Stimulated activated CD4-positive, alpha-beta T cell treated with anti-CD3 and anti-CD28 coated beads, TNF-alpha, amount 100 ng/mL, for 24 hours (primary cell): ENCODE results near the gene ARID3B.
A peak's percentile ranks its signal among the peaks of the same experiment; 100 is the strongest.
"Not testable (repeated sequence)": the region's sequence is repeated elsewhere in the genome, so short reads cannot be mapped to it uniquely, and the experiment has no call there.

ENCODE experiments used
- DNase-seq, 3 experiments: peaks; one replicate each; pipeline ENCODE4 v3.0.0-alpha.2; 2020; ENCODE audit warnings: low read depth in 3 of 3

The ARID3B gene, protein sequence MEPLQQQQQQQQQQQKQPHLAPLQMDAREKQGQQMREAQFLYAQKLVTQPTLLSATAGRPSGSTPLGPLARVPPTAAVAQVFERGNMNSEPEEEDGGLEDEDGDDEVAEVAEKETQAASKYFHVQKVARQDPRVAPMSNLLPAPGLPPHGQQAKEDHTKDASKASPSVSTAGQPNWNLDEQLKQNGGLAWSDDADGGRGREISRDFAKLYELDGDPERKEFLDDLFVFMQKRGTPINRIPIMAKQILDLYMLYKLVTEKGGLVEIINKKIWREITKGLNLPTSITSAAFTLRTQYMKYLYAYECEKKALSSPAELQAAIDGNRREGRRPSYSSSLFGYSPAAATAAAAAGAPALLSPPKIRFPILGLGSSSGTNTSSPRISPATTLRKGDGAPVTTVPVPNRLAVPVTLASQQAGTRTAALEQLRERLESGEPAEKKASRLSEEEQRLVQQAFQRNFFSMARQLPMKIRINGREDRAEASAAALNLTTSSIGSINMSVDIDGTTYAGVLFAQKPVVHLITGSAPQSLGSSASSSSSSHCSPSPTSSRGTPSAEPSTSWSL

DNA sequence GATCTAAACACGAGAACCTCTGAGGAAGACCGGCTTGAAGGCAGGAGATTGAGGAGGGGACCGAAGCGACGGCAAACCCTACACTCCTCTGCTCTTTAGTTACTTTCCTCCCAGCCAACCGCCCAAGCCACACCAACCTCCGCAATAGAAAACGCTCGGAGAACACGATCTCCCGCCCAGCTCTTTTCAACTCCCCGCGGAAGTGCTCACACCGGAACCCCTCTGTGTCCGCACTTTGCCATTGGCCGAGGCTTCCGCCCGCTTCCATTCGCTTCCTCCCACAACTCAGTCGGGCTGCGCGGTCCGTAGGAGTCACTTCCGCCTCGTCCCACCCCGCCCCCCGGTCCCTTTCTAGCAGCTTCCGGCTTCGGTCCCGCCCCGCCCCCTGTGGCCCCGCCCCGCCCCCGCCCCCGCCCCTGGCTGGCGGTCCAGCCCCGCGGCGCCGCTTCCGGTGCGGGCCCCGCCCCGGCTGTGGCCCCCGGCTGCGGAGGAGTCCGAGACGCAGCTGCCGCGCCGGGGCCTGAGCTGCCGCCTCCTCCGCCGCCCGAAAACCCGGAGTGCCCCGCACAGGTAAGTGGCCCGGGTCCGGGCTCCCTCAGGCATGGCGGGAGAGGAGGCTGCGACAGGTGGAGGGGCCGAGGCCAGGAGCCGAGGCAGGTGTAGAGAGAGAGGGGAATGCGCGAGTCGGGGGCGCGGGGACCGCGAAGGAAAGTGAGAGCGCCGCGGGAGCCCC is at the start of gene ARID3B:
ARID3B (plus strand) TSS at position 460 of the 733 bp plus-strand sequence. CDS start 2,717 bp downstream, outside the sequence.
- peak; percentile 93 to 97 (median 94) for DNase-seq

DNA sequence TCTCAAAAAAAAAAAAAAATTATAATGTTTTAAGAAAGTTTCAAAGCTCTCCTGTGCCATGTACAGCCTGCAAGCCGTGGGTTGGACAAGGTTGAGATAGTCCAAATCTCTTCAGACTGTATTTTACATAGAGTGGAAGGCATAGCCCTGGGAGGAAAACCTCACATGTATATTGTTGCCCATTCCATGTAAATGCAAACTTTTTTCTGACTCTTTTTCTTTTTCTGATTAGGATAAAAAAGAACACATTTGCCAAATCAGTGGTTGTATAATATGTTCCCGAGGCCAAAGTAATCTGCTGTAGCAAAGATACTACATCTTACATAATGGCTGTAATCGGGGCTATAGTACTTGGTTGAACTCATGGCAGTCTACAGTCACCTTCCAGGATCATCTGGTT is 44.4 kb upstream of the ARID3B start:
- no peak for DNase-seq

DNA sequence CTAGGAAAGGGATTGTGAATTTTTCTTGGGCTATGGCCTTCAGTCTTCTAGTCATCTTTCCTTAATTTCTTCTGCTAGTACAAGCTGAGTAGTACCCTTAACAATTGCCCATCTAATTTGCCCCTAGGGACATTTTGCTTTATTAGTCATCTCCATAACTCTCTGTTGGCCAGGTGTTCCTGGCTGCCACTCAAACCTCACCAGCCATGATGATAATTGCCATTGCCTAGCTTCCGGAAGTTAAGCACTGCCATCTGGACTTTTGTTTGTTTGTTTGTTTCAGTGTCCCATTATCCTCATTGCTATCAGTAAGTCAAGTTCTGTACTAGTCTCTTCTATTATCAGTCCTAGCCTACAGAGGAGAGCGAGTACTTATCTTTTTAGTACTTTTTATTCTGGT is 43.4 kb upstream of the ARID3B start:
- no peak for DNase-seq

DNA sequence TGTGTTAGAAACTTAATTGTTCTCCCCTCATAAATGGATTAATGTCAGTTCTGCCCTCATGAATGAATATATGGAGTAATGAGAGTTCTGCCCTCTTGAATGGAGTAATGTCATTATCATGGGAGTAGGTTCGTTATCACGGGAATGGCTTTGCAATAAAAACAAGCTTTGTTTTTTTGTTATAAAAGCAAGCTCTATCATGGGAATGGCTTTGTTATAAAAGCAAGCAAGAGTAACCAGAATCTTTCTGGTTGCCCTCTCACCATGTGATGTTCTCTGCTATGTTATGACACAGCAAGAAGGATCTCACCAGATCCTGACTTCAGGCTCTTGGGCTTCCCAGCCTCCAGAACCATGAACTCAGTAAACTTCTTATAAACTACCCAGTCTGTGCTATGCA is 41.7 kb upstream of the ARID3B start:
- no peak for DNase-seq

DNA sequence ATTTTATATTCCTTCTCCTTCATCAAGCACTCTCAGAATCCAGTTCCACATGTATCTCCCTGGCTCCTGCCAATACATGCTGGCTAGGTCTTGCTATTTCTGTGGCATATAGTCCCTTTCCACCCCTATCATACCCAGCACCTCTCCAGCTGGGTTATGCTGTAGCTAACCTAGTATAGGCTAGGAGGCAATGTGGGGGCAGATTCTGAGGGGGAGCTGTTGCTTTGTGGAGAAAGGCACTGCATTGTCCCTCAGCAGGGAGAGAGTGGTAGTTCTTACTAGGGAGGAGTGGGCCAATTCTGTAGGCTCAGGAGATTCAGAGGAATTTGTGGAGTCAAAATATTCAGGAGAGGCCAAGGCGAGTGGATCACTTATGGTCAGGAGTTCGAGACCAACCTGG is 40.6 kb upstream of the ARID3B start:
- no peak for DNase-seq

DNA sequence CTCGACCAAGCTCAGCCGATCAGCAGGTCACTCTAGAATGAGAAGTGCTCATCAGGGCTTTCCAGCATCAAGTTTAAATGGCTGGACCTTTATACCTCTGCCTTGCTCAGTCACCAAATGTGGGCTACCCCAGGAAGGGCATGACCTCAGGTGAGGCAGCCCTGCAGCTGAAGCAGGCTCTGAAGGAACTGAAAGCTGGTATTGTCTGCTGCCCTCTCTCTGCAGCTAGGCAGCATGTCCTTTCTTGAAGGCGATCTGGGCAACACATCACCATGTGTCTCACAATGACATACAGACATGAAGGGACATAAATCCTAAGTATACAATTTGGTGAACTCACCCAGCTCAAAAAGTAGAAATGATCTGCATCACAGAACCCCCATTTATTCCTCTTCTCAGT is 38.7 kb upstream of the ARID3B start:
- DNase-seq: no peak

DNA sequence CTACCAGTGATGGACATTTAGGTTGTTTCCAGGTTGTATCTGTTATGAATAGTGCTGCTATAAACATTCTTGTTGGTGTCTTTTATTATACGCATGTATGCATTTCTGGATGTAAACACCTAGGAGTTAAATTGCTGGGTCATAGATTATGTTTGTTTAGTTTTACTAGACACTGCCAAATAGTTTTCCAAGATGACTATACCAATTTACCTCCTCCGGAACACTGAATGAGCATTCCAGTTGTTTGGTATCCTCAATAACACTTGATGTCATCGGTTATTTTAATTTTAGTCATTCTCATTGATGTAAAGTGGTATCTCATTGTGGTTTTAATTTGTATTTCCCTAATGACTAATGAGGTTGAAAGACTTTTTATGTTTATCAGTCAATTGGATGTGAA is 36.6 kb upstream of the ARID3B start:
- DNase-seq: no peak

DNA sequence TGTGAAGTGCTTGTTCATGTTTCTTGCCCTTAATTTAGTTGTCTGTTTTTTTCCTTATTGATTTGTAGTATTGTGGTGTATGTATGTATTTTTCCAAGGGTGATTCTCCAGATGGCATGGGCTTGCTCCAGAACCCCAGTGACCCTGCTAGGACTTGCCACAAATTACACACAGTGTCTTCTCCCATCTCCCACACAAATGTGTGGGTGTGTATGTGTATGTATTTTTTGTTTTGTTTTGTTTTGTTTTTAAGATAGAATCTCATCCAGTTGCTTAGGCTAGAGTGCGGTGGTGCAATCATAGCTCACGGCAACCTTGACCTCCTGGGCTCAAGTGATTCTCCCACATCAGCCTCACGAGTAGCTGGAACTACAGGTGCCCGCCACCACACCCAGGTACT is 36.2 kb upstream of the ARID3B start:
- DNase-seq: no peak

DNA sequence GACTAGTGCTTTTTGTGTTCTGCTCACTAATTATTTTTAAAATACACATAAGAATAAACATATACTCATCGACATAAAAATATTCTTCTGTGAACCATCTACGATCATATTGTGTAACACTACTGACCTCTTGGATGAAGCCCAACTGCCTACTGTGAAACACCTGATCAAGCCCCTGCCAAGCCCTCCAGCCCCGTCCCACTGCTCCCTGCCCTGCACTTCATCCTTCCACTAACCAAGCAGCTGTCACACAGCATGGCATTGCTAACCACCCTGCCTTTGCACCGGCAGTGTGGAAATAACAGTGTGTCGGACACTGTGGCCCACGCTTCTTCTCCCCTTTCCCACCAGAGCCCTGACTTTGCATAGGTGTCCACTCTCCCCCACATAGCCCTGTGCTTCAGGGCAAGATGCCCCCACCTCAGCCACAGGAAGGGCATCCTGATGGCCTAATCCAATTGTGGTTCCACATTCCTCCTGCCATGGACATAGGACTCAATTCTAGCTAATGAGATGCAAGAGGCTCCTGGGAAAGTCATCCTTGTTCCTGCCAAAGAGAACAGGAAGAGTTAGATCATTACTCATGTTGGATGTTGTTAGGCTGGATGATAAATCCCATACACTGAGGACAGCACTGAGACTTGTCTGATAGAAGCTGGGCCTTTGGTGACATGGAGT is 35.0 kb upstream of the ARID3B start:
- DNase-seq: no peak

DNA sequence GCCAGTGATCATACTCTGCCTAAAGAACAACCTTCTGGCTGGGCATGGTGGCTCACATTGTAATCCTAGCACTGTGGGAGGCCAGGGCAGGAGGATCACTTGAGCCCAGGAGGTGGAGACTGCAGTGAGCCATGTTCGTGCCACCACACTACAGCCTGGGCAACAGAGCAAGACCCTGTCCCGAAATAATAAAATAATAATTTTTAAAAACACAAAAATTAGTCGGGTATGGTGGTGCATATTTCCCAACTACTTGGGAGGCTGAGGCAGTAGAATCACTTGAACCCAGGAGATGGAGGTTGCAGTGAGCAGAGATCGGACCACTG is 34.5 kb upstream of the ARID3B start:
- DNase-seq: no peak

DNA sequence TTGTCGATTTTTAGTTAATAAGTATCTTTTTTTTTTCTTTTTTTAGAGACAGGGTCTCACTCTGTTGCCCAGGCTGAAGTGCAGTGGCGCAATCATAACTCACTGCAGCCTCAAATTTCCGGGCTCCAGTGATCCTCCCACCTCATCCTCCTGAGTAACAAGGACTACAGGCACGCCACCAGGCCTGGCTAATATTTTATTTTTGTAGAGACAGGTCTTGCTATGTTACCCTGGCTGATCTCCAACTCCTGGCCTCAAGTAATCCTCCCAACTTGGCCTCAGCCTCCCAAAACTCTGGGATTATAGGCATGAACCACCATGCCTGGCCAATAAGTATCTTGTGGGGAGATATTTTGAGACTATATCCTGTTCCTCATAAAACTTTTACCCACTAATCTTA is 29.4 kb upstream of the ARID3B start:
- DNase-seq: no peak

DNA sequence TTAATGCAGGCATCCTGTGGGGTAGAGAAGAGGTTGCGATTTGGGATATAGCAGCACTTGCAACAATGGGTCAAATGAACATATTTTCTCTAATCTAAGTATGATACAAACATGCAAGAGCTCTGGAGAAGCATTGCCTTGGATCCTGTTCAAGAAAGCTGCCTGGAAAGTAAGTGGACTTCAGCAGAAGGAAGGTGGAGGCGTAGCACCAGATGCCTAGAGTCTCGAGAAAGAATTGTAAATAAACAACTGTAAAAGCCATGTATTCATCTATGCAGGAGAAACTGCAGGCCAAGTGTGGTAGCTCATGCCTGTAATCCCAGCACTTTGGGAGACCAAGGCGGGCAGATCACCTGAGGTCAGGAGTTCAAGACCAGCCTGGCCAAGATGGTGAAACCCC is 27.0 kb upstream of the ARID3B start:
- not testable (repeated sequence) for DNase-seq

DNA sequence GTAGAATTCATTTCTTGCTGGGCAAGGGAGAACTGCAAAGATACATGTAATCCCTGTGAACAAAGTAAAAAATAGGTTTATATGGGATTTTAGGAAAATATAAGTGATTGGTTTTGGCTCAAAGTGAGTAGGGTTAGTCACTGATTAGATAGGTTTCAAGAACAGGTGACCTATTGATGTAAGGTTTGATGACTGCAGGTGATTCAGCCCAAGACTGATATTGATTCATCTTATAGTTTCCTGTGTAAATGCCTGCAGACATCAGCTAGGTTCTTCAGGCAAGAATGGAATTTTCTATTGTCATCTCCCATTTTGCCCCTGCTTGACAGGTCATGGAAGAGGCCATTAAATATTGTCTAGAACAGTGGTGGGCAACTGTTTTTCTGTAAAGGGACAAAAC is 23.9 kb upstream of the ARID3B start:
- DNase-seq: no peak

DNA sequence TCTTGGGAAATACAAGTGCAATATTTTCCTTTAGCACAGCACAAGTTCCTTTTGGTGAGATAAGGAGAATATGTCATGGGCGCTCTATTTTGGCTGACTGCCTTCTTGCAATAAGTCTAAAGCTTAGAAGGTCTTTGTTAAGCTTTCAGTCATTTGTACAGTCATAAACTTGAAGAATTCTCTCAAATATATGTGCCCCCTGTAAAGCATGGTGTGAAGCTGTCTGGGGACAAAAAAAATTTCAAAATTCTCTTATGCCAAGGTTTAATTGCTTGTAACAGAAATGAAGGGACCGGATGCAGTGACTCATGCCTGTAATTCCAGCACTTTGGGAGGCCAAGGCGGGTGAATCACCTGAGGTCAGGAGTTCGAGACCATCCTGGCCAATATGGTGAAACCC is 21.7 kb upstream of the ARID3B start:
- DNase-seq: no peak

DNA sequence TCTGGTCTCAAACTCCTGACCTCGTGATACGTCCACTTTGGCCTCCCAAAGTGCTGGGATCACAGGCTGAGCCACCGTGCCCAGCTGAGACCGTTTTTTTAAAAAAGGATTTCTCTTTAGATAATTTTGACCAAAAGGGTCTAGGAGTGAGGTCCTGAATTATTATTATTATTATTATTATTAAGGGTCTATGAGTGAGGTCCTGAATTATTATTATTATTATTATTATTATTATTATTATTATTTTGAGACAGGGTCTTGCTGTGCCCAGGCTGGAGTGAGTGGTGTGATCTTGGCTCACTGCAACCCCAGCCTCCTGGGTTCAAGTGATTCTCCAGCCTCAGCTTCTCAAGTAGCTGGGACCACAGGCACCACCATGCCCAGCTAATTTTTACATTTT is 20.6 kb upstream of the ARID3B start:
- no peak for DNase-seq

DNA sequence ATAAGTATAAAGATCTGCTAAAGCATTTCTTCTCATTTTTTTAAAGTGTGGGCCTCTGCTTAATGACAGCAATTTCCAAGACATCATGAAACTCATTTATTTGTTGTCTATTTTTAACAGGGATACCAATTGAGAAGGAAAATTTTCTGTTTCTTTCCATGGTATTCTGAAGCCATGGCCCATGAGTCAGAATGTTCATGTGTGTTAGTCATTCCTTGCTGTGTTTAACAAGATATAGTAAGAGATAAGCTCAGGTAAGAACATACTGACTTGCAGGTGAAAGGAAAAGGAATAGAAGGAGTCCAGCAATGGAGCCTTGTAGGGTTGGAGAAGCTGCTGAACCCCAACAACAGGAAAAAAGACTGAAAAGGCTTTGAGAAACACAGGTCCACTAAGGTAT is 17.0 kb upstream of the ARID3B start:
- no peak for DNase-seq

DNA sequence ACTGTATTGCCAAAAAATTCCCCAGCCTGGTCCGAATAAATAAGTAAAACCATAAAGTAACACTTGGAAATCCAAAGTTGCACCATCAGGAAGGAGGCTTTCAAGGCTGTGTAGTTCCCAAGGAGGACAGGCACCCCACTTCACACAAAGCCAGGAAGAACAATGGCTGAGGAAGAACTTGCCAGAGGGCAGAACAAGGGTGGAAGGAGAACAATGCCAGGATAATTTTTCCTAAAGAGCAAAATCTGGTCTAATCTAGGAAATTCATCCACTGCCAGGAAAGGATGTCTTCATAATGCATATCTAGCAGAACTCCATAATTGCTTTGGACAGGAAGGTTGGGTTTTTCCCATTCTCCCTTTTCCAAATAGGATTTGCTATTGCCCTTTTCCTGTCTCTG is 15.7 kb upstream of the ARID3B start:
- no peak for DNase-seq

DNA sequence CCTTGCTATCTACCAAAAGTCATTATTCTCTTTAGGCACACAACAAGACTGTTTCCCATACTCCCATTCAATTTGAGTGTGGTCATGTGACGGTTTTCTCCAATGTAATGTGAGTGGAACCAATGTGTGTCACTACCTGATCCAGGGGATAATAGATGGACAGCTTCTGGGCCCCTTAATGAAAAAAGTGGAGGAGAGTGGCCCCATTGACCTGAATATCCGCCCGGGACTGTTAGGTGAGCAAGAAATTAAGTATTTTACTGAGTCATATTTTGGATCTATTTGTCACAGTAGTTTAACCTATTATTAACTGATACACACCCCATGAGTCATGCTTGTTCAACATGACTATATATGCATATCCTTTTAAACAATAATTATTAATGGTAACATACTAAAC is 15.1 kb upstream of the ARID3B start:
- no peak for DNase-seq

DNA sequence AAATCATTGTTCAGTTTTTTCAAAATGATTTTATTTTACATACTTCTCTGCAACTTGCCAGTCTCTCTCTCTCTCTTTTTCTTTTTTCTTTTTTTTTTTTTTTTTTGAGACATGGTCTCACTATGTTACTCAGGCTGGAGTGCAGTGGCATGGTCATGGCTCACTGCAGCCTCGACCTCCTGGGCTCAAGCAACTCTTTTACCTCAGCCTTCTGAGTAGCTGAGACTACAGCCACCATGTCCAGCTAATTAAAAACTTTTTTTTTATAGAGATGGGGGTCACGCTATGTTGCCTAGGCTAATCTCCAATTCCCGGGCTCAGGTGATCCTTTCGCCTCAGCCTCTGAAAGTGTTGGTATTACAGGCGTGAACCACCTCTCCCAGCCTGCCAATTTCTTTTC is 12.1 kb upstream of the ARID3B start:
- no peak for DNase-seq

DNA sequence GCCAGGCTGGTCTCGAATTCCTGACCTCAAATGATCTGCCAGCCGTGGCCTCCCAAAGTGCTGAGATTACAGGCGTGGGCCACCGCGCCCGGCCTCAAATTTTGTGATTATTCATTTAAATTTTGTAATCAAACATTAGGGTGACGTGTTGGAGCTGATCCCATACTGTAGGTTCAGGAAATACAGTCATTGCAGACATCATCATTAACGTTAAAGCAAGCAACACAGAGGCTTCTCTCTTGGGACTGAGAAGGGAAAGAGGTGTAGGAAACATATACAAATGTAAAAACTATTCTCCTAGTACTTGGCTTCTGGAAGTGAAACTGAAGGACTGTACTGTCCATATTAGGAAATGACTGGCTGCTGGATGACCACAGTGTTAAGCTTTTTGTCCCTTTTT is 11.1 kb upstream of the ARID3B start:
- no peak for DNase-seq

DNA sequence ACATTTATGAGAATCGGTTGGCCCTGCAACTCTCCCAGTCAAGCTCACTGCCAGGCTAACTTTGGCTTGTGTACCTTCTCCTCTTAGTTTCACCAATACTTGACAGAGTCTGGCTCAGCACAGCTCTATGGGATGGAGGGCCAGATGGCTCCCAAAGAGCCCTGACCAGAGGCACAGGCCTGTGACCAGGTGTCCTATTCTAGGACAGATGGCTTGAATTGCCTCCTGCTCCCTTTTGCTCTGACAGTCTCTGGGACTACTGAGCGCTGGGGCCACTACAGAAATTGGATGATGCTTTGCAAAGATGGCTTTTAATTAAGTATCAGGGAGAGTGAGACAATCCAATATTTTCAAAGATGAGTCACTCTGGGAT is 10.3 kb upstream of the ARID3B start:
- no peak for DNase-seq

DNA sequence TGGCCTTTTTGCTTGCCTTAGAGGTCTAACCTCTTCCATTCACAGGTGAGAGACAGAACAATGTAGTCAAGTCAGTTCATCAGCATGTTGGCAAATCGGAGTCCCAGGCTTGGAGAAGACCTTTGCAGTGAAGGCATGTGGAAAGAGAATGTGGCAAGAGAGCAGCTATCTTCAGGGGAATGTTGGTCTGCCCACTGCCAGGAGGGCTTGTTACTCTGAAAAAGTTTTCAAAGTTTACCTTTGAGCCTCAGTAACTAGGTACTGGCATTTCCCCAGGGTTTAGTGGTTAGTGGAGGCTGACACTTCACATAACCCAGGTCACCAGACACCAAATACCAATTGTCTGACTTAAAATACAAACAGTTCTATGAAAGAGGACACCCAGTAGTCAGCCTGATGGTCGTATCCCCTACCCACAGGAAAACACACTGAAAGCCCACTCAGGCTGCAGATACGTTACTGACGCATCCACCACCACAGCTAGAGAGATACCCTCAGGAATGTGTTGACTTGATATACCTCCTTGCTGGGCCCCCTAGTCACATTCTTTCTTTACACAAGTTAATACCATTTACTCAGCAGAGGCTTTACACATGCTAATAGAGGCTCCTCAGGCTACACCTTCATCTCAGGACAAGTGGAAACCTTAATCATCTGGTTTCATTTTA is 9.7 kb upstream of the ARID3B start:
- no peak for DNase-seq
